HepG2 (cell line): ENCODE measurements around the gene S100A16. TPM values are rescaled to one million over a fixed set of nuclear protein-coding genes. Genes with fewer than 3 reads are reported as not detected.

ENCODE experiments used
- SNAPC2 ChIP-seq: sonication (generic); formaldehyde crosslinking; IDR thresholded peaks from 2 replicates; pipeline ENCODE4 v1.8.1; 2022; ENCODE audit warnings: mild to moderate bottlenecking, missing genetic modification reagents
- ZNF121 ChIP-seq: sonication (generic); formaldehyde crosslinking; IDR thresholded peaks from 2 replicates; pipeline ENCODE4 v1.5.0; 2020; ENCODE audit warnings: mild to moderate bottlenecking, missing genetic modification reagents
- ZNF615 ChIP-seq: sonication (generic); formaldehyde crosslinking; IDR thresholded peaks from 2 replicates; pipeline ENCODE4 v1.5.0; 2020; ENCODE audit warnings: mild to moderate bottlenecking, missing genetic modification reagents, borderline replicate concordance
- ZSCAN30 ChIP-seq: sonication (generic); formaldehyde crosslinking; IDR thresholded peaks from 2 replicates; pipeline ENCODE4 v1.5.0; 2020; ENCODE audit warnings: mild to moderate bottlenecking, missing genetic modification reagents
- polyA plus RNA-seq, 8 experiments: library from polyadenylated mRNA; depleted of rRNA in 3 of 8; stranded (reverse) in 7 of 8; unstranded in 1 of 8; fragments of >200 nt; fragmentation: Illumina TruSeq in 4 of 8; extraction: Trizol in 4 of 8; gene quantifications; 2 replicates each; pipeline versions ENCODE4 v1.2.1 to v1.2.3, GENCODE V29; 2011 to 2016; ENCODE audit warnings: low read depth in 4 of 8, missing spikeins in 1 of 8, mixed read lengths in 1 of 8; ENCODE audit not compliant: insufficient read depth in 1 of 8
- total RNA-seq, 5 experiments: library from RNA; depleted of rRNA; stranded (reverse); fragments of >200 nt; fragmentation: Illumina TruSeq; extraction: Trizol; gene quantifications; 2 replicates each; pipeline ENCODE4 v1.2.3, GENCODE V29; 2016; ENCODE audit warnings: low read depth in 1 of 5
- TF ChIP-seq, protein P1 (sequence below): sonication (generic); formaldehyde crosslinking; IDR thresholded peaks from 2 replicates; pipeline ENCODE4 v1.4.0; 2020; ENCODE audit warnings: mild to moderate bottlenecking, missing genetic modification reagents
- TF ChIP-seq, protein P2 (sequence below): sonication (generic); formaldehyde crosslinking; IDR thresholded peaks from 2 replicates; pipeline ENCODE4 v1.4.0; 2020; ENCODE audit warnings: missing genetic modification reagents

Gene S100A16
- total and polyA plus RNA-seq, 2 of the 13 experiments (the other 11 are each of a cell fraction or from before 2014, with no cell fraction given), result 46.0 to 195 TPM

DNA sequence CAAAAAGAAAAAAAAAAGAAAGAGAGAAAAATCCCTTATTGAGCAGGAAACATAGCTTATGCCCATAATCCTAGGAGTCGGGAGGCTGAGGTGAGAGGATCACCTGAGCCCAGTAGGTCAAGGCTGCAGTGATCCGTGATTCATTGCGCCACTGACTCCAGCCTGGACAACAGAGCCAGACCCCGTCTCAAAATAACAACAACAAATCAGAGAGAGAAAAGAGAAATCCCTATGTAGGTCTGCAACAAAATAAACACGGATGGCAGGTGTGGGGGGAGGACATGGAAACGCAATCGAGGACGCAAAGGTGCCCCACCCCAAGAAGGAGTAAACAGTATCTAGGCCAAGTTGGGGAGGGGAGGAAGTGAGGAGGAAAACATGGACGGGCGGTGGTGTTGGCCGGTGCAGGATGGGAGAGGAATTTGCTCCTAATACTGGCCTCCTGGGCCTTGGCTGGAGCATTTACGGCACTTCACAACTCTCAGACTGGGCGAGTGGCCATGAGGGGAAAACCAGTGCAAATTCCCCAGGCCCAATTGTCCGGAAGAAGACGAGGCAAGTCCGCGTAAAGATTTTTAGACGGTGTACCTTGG is 20.3 kb upstream of the S100A16 start (continued):
- TF ChIP-seq ZNF121 (CRISPR knock-in tag) (peak; percentile 96), ZSCAN30 (CRISPR knock-in tag) (0 out of 2 replicates have a peak, but pooled peaks have one; percentile 12), ZNF615 (CRISPR knock-in tag) (peak; percentile 11; the same call in 1 of the 2 replicates), SNAPC2 (no peak)
- TF ChIP-seq, protein P1, sequence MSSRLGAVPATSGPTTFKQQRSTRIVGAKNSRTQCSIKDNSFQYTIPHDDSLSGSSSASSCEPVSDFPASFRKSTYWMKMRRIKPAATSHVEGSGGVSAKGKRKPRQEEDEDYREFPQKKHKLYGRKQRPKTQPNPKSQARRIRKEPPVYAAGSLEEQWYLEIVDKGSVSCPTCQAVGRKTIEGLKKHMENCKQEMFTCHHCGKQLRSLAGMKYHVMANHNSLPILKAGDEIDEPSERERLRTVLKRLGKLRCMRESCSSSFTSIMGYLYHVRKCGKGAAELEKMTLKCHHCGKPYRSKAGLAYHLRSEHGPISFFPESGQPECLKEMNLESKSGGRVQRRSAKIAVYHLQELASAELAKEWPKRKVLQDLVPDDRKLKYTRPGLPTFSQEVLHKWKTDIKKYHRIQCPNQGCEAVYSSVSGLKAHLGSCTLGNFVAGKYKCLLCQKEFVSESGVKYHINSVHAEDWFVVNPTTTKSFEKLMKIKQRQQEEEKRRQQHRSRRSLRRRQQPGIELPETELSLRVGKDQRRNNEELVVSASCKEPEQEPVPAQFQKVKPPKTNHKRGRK (CRISPR knock-in tag), result no peak
- TF ChIP-seq, protein P2, sequence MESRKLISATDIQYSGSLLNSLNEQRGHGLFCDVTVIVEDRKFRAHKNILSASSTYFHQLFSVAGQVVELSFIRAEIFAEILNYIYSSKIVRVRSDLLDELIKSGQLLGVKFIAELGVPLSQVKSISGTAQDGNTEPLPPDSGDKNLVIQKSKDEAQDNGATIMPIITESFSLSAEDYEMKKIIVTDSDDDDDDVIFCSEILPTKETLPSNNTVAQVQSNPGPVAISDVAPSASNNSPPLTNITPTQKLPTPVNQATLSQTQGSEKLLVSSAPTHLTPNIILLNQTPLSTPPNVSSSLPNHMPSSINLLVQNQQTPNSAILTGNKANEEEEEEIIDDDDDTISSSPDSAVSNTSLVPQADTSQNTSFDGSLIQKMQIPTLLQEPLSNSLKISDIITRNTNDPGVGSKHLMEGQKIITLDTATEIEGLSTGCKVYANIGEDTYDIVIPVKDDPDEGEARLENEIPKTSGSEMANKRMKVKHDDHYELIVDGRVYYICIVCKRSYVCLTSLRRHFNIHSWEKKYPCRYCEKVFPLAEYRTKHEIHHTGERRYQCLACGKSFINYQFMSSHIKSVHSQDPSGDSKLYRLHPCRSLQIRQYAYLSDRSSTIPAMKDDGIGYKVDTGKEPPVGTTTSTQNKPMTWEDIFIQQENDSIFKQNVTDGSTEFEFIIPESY (CRISPR knock-in tag), result 0 out of 2 replicates have a peak, but pooled peaks have one; percentile 45
